Measurements from ENCODE around the gene INSRR.

GRCh38 chr1:156857532-156857931 is 1.4 kb downstream of the INSRR start:
- no peak for TF ChIP-seq CTCF (IDR thresholded peaks at IDR 0.05)
- TF ChIP-seq, protein P1, sequence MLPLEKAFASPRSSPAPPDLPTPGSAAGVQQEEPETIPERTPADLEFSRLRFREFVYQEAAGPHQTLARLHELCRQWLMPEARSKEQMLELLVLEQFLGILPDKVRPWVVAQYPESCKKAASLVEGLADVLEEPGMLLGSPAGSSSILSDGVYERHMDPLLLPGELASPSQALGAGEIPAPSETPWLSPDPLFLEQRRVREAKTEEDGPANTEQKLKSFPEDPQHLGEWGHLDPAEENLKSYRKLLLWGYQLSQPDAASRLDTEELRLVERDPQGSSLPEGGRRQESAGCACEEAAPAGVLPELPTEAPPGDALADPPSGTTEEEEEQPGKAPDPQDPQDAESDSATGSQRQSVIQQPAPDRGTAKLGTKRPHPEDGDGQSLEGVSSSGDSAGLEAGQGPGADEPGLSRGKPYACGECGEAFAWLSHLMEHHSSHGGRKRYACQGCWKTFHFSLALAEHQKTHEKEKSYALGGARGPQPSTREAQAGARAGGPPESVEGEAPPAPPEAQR (CRISPR knock-in tag; IDR thresholded peaks at IDR 0.05): no peak
- no peak for TF ChIP-seq ETV6 (CRISPR knock-in tag; IDR thresholded peaks at IDR 0.05)
- TF ChIP-seq GRHL2 (CRISPR knock-in tag; IDR thresholded peaks at IDR 0.05; ENCODE audit: insufficient replicate concordance, severe bottlenecking): no peak
- TF ChIP-seq CDX4 (CRISPR knock-in tag; IDR thresholded peaks at IDR 0.05; ENCODE audit: borderline replicate concordance): no peak
- TF ChIP-seq TP53 (CRISPR knock-in tag; IDR thresholded peaks at IDR 0.05): no peak
- TF ChIP-seq, protein P2, sequence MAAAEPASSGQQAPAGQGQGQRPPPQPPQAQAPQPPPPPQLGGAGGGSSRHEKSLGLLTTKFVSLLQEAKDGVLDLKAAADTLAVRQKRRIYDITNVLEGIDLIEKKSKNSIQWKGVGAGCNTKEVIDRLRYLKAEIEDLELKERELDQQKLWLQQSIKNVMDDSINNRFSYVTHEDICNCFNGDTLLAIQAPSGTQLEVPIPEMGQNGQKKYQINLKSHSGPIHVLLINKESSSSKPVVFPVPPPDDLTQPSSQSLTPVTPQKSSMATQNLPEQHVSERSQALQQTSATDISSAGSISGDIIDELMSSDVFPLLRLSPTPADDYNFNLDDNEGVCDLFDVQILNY (CRISPR knock-in tag; IDR thresholded peaks at IDR 0.05): no peak
- no peak for TF ChIP-seq FOXP4 (CRISPR knock-in tag; IDR thresholded peaks at IDR 0.05)
- TF ChIP-seq FOXK1 (CRISPR knock-in tag; IDR thresholded peaks at IDR 0.05): no peak
